ENCODE results near the gene ZNF667. TPM values are rescaled to one million over a fixed set of nuclear protein-coding genes. Genes with fewer than 3 reads are reported as not detected.
A peak's percentile ranks its signal among the peaks of the same experiment; 100 is the strongest.

The ZNF667 gene
- polyA plus RNA-seq, 1 experiment = 1.9 TPM

GRCh38 chr19:56393119-56394012, 83.8 kb downstream of the ZNF667 start, which contains the start of gene ZNF582:
TSS of gene ZNF582 (minus strand) at chr19:56393534. CDS start at chr19:56391752, 1,782 bp downstream.
- TF ChIP-seq, protein P1, sequence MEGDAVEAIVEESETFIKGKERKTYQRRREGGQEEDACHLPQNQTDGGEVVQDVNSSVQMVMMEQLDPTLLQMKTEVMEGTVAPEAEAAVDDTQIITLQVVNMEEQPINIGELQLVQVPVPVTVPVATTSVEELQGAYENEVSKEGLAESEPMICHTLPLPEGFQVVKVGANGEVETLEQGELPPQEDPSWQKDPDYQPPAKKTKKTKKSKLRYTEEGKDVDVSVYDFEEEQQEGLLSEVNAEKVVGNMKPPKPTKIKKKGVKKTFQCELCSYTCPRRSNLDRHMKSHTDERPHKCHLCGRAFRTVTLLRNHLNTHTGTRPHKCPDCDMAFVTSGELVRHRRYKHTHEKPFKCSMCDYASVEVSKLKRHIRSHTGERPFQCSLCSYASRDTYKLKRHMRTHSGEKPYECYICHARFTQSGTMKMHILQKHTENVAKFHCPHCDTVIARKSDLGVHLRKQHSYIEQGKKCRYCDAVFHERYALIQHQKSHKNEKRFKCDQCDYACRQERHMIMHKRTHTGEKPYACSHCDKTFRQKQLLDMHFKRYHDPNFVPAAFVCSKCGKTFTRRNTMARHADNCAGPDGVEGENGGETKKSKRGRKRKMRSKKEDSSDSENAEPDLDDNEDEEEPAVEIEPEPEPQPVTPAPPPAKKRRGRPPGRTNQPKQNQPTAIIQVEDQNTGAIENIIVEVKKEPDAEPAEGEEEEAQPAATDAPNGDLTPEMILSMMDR (IDR thresholded peaks at IDR 0.05; ENCODE audit: insufficient read depth, low read depth, low read length) = peak; percentile 90

More at GRCh38 chr19:56393119-56394012, 83.8 kb downstream of the ZNF667 start, which contains the start of gene ZNF582:
- peak; percentile 70 for DNase-seq (ENCODE audit: low read depth)
- Histone ChIP-seq H3K36me3 (ENCODE audit: control insufficient read depth, insufficient read depth, low read length) (peaks cover 4% of the 10 kb centered on the region), H3K4me3 (ENCODE audit: low read depth, low read length) (peak within 1 kb of the TSS; percentile 76), H3K27me3 (ENCODE audit: control insufficient read depth, insufficient read depth, low read length) (no peaks in the 10 kb centered on the region)
- ChIA-PET CTCF (interaction anchor here (0.5 to 2.5 kb wide), 5 partner anchors 8 to 65 kb away, joined by 3 to 7 read pairs (median 3); no protein-coding TSS in a partner anchor), POLR2A (no interaction called here)

Other genes with a start within 250 kb of the ZNF667 start
- not detected in 2 replicates for gene EDDM13, start 204.6 kb downstream of the ZNF667 start, polyA plus RNA-seq (2011; rRNA removed)
- gene ZSCAN5A, start 162.5 kb downstream of the ZNF667 start, polyA plus RNA-seq (2011; rRNA removed) = 4.0 and 4.9 TPM in 2 replicates
- gene ZNF582, start 83.8 kb downstream of the ZNF667 start, polyA plus RNA-seq (2011; rRNA removed) = 2.4 and 3.5 TPM in 2 replicates
- gene ZNF583, start 73.0 kb downstream of the ZNF667 start, polyA plus RNA-seq (2011; rRNA removed) = 1.5 and 4.4 TPM in 2 replicates
- 2.2 and 3.6 TPM in 2 replicates for gene ZNF471, start 30.5 kb upstream of the ZNF667 start, polyA plus RNA-seq (2011; rRNA removed)
- 2.6 and 4.9 TPM in 2 replicates for gene ZFP28, start 61.6 kb upstream of the ZNF667 start, polyA plus RNA-seq (2011; rRNA removed)
- 1.7 and 2.7 TPM in 2 replicates for gene ZNF470, start 90.1 kb upstream of the ZNF667 start, polyA plus RNA-seq (2011; rRNA removed)
- gene ZNF71, start 118.0 kb upstream of the ZNF667 start, polyA plus RNA-seq (2011; rRNA removed) = 3.8 and 6.6 TPM in 2 replicates
- gene SMIM17, start 165.8 kb upstream of the ZNF667 start, polyA plus RNA-seq (2011; rRNA removed) = 0.07 TPM in 1 of 2 replicates, not detected in the other
- not detected in 2 replicates for gene ZNF835, start 194.4 kb upstream of the ZNF667 start, polyA plus RNA-seq (2011; rRNA removed)

Measured in BJ (cell line).